GM18508 (cell line): ENCODE results near the gene EHD4.

ENCODE experiments used
- ATAC-seq: cut with Tn5 transposase; IDR thresholded peaks from one replicate; pipeline ENCODE4 v1.9.1; 2021; ENCODE audit warnings: moderate number of reproducible peaks; ENCODE audit not compliant: insufficient read depth, unreplicated experiment

EHD4 gene

GRCh38 chr15:41981371-41982132, 9.2 kb upstream of the EHD4 start:
- ATAC-seq = no peak

DNA sequence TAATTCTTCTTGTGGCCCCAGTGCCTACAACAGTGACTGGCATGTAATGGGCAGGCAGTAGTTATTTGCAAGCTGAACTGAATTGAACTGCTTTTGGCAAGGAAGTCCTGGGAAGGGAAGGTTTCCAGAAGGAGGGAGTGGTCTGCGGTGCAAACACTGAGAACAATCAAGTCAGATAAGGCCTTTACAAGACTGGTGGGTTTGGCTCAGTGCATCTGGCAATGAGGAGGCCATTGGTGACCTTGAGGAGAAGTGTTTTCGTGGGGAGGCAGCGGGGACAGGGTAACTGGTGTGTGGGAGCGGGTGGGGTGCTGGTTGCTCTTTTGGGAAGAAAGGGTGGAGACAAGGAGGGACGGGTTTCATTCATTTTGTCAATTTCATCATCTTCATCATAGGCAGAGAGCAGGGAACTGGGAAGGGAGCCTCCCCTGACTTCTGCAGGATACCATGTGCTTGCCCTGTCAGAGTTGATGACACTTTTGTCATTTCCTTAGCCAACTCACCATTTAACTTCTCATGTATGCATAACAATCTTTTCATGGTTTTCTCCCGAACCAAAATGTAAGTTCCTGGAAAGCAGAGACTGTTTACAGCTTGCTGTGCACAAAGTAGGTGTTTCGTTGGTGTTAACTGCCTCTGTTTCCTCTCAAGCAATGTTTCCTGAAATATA, 8.4 kb upstream of the EHD4 start:
- no peak for ATAC-seq

DNA sequence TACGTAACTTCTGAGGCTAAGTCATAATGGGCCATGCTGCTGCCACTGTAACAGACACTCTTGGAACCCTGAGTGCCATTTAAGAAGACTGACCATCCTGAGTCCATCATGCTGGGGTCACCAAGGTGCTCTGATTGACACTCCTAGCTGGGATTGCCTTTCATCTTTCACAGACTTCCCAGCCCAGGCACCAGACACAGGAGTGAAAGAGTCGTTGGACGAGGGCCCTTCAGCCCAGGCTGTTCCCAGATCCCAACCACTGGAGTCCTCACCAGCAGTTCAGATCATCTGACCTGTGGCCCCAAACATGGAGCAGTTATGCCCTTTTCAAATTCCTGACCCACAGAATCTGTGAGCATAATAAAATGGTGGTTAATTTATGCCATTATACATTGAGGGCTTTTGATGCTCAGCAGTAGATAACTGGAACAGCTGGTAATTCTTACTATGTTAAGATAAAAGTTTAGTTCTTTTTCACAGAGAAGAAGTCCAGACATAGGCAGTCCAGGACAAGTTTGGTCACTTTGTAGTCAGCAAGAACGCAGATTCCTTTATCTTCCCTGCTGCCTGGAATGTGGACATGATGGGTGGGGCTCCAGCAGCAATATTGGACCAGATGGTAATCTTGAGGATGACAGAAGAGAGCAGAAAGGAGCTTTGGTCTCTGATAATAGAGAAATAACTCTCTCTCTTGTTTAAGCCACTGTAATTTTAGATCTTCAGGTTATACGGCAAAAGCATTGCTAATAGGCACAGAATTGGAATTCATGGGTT, 7.3 kb upstream of the EHD4 start:
- ATAC-seq = no peak

GRCh38 chr15:41978534-41978933, 6.2 kb upstream of the EHD4 start:
- ATAC-seq = no peak

- ATAC-seq = no peak
Measured at GRCh38 chr15:41977757-41978383, 5.5 kb upstream of the EHD4 start.

GRCh38 chr15:41975669-41976068, 3.3 kb upstream of the EHD4 start:
- ATAC-seq = no peak

GRCh38 chr15:41974041-41974440, 1.7 kb upstream of the EHD4 start:
- no peak for ATAC-seq

DNA sequence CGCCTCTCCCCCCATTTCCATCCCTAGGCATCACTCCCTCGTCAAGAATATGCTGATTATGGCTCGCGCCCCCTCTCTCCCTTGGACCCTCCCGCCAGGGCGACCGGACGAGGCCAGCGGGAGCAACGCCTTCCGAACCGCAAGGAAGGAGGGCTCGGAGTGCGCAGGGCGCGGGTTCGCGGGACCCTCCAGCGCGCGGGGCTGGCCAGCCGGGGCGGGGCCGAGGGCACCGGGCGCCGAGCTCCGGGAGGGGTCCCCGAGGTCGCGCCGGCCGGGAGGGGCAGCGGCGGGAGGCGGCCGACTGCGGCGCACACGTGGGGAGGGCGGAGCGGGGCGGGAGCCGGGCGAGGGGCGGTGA, 483 bp downstream of the EHD4 start:
- ATAC-seq = no peak

DNA sequence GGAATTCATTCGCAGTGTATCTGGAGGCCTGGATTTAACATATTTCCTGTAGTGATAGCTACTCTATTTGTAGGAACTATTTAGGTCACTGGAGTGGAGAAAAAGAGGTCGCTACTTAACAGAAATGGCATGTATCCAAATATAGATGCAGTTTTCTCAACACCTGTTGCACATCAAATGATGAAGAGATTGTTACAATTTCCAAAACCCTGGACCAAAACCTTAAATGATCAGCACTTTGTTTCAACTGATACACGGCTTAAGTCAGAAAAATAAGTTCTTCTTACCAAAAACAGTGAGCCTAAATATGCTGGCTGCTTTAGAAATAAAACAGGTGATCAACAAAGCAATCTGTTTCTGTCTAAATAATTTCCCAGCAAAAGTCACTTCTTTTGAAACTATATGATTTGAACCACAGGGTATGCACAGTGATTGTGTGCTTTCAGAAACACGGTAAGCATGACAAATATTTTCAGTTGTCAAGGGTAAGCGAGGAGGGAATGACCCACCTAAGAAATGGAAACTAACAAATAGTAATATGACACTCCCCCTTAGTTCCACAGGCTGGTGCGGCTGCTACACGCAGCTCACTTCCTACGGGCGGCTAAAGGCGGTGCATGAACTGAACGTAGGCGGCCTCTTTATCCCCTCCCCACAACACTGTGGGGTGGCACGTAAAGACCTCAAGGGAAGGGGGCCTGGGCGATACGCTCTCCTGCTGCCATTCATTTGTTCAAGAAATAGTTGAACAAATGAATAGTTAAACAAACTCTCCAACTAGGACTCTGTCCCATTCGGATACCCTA, 1.1 kb downstream of the EHD4 start:
- ATAC-seq = peak; percentile 32

GRCh38 chr15:41970456-41970855, 1.9 kb downstream of the EHD4 start:
- no peak for ATAC-seq

DNA sequence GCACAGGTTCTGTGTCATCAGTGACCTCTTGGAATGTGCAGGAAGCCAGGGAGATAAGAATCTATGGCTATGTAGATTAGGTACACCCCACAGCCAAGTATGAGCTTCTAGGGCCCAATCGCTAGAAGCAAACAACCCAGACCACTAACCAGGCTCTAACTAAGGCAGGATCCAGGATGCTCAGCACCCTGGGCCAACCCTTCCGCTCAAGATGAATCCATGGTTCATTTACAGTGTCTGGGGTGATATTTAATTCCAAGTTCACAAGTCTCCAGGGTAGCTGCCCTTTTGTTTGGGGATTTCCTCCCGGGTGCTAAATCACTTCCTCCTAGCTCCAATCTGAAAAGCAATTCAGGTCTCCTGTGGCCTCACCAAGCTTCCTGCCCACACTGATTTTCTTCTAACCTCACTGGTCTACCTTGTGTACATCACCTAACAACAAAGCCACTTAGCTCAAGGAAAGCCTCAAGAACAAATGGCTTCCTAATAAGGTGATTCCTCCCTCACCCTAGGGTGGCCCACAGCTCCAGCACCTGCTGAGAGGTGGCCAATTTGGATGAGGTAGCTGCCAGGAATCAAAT, 2.4 kb downstream of the EHD4 start:
- ATAC-seq = no peak

DNA sequence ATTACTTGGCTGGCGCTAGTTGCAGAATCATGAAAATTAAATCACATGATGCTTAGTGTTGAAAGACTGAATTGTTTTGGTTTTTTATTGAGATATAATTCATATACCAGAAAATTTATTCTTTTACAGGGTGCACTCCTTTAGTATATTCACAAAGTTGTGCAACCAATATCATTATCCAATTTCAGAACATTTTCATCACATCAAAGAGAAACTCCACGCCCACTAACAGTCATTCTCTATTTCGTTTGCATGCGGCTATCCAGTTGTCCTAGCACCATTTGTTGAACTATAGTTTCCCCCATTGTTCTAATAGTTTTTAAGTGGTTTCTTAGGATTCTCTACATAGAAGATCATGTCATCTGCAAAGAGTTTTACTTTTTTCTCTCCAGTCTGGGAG, 3.7 kb downstream of the EHD4 start:
- ATAC-seq = no peak

- ATAC-seq = no peak
Measured at GRCh38 chr15:41967506-41968206, 4.7 kb downstream of the EHD4 start.

DNA sequence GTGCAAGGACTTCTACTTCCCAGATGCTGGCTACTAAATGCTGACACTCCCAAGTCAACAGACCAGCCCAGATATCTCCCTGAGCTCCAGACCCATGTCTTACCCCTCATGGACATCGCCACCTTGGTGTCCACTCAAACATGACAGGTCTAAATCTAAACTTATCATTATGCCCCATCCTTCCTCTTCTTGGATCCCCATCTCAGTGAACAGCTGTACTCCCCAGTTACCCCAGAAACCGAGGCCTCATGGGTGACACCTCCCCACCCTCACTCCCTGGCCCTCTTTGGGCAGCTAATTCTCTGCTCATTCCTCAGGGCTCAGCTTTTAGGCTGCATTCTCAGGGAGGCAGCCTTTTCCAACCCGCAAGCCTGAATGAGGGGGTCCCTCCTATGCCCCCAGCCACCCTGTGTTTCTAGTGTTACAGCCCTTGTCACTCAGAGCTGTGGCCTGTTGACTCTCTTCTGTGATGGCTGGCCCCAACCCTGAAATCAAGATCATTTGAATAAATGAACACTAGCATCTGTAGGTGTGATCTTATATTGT, 5.4 kb downstream of the EHD4 start:
- no peak for ATAC-seq

GRCh38 chr15:41966414-41966812, 5.9 kb downstream of the EHD4 start:
- ATAC-seq = no peak

DNA sequence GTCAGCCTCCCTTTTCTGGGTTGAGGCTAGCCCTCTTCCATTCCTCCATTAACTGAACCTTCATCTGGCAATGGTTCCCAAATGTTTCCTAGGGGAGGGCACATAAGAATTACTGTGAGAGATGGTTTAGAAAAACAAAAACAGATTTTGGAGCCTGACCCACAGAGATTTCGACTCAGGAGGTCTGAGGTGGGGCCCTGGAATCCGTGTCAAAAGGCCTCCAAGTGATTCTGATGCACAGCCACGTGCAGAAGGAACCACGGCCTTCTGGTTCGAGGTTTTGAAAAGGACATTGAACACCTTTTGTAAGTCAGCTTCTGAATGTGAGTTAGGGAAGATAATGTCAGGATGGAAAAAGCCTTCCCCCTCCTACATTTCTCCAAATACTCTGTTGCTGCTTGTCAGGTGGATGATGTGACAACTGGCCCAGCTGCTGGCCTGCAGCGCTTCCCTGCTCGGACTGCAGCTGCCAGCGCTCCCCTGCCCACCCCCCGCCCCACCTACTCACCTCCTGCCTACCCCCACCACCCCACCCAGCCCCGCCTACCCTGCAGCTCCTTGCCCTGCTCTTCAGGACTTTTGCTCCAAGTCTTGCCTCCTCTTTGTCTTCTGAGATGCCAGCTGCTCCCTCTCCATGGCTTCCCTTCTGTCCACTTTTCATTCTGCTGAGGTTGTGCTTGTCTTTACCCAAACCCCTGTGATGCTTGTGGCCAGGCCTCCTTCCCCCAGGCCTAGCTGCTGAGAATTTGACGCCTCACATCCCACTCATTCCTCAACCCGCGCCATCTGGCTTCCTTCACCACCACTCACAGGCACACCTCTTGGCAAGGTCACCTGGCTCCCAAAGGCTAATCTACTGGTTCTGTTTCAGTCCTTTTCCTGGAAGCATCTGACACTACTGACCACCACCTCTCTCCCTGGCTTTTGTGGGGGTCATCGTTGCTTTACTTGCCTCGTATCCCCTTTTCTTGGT, 6.6 kb downstream of the EHD4 start:
- ATAC-seq = no peak

- ATAC-seq = no peak
Measured at GRCh38 chr15:41961595-41962202, 10.7 kb downstream of the EHD4 start.
